Measurements from ENCODE around the gene MIA2. TPM values are rescaled to one million over a fixed set of nuclear protein-coding genes. Genes with fewer than 3 reads are reported as not detected.

MIA2 gene
- total RNA-seq, 4 donors from 2014 or later, result 13.6 to 30.9 (median 20.7) TPM

DNA sequence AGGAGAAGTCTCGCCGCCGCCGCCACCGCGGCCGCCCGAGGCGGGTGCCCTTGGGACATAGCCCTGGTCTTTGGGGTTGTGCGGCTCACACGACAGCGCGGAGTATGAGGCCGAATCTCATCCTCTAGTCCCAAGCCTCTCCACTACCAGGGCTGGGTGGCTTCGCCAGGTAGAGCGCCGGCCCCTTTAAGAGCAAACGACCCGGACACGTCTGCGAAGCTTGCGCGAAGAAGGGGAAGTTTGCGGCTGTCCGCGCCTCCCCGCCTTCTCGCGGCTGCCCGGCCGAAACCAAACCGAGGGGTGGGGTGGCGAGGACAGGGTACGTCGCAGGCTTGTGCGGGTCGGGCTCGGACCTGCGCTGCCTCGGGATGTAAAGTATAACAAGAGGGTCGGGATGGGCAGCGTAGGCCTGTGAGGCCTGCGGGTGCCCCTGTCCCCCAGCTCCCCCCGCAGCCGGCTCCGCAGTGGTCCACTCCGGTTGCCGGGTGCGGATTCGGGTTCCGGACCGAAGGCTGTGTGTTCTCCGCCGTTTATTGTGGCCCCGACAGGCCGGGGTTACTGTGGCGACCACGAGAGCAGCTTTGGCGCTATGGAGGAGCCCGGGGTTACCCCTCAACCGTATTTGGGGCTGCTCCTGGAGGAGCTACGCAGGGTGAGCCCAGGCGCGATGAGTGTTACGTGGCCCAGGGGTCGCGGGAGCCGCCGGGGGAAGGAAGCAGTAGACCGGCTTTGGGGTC, 33.3 kb downstream of the MIA2 start:
- peak; percentile 83 to 88 for ATAC-seq
- TF ChIP-seq CTCF (IDR thresholded peaks at IDR 0.05 in 4 of 5, conservative IDR thresholded peaks at IDR 0.05 in 1 of 5), result peak in 2 of 5 experiments; percentile 17 to 26
- TF ChIP-seq POLR2A (IDR thresholded peaks at IDR 0.05), result peak; percentile 70 to 77
- no peaks in the 10 kb centered on the region for H3K36me3 ChIP-seq
- DNase-seq, result peak; percentile 71 to 82
- H3K27me3 ChIP-seq, result no peaks in the 10 kb centered on the region
- H3K4me1 ChIP-seq, result peaks cover 27 to 33% of the 10 kb centered on the region in 2 donors
- H3K9me3 ChIP-seq, result no peaks in the 10 kb centered on the region
- H3K4me3 ChIP-seq, result peak overlapping the region; percentile 77 to 97 (median 91)
- H3K27ac ChIP-seq, result peak overlapping the region; percentile 95 to 99 (median 98)
- intact Hi-C loops (cut with DNase I; ENCODE audit: low total_unique reads), result loop anchor here (1.0 to 5.0 kb wide), 5 partner anchors 92 to 165 kb away; partner anchors contain the start of genes FBXO33, PNN, SEC23A and TRAPPC6B
- in situ Hi-C loops (cut with MboI; ENCODE audit: low sequenced_read_pairs in 4 of 4), result loop anchor here in 1 of 4 donors (25.0 kb wide), 1 partner anchor 170 kb away; the partner anchor contains the start of gene FBXO33

GRCh38 chr14:39267608-39268005, 33.9 kb downstream of the MIA2 start:
- in situ Hi-C loops (cut with MboI; ENCODE audit: low sequenced_read_pairs in 4 of 4), result loop anchor here in 1 of 4 donors (25.0 kb wide), 1 partner anchor 170 kb away; the partner anchor contains the start of gene FBXO33
- peak in 1 of 2 donors; percentile 4 for ATAC-seq
- no peaks in the 10 kb centered on the region for H3K36me3 ChIP-seq

GRCh38 chr14:39268393-39268792, 34.7 kb downstream of the MIA2 start:
- TF ChIP-seq CTCF (IDR thresholded peaks at IDR 0.05 in 4 of 5, conservative IDR thresholded peaks at IDR 0.05 in 1 of 5) (no peak), POLR2A (IDR thresholded peaks at IDR 0.05) (no peak)
- ATAC-seq (no peak), DNase-seq (no peak)
- intact Hi-C loops (cut with DNase I; ENCODE audit: low total_unique reads) (loop anchor here (5.0 kb wide), 1 partner anchor 99 kb away; no protein-coding TSS in a partner anchor), in situ Hi-C loops (cut with MboI; ENCODE audit: low sequenced_read_pairs in 4 of 4) (loop anchor here in 1 of 4 donors (25.0 kb wide), 1 partner anchor 169 kb away; the partner anchor contains the start of gene FBXO33)
- H3K27ac ChIP-seq, result peak overlapping the region; percentile 95 to 99 (median 98)
- H3K9me3 ChIP-seq, result no peaks in the 10 kb centered on the region
- H3K4me3 ChIP-seq, result peak overlapping the region; percentile 77 to 97 (median 91)
- H3K4me1 ChIP-seq, result peaks cover 27 to 33% of the 10 kb centered on the region in 2 donors
- H3K27me3 ChIP-seq, result no peaks in the 10 kb centered on the region
- H3K36me3 ChIP-seq, result no peaks in the 10 kb centered on the region

More at GRCh38 chr14:39267608-39268005, 33.9 kb downstream of the MIA2 start:
- Histone ChIP-seq H3K27me3 (no peaks in the 10 kb centered on the region), H3K4me3 (peak overlapping the region; percentile 77 to 97 (median 91)), H3K4me1 (peaks cover 27 to 33% of the 10 kb centered on the region in 2 donors), H3K9me3 (no peaks in the 10 kb centered on the region), H3K27ac (peak overlapping the region; percentile 95 to 99 (median 98))
- intact Hi-C loops (cut with DNase I; ENCODE audit: low total_unique reads), result loop anchor here (1.0 to 5.0 kb wide), 4 partner anchors 92 to 164 kb away; partner anchors contain the start of genes PNN, SEC23A and TRAPPC6B
- no peak for DNase-seq
- TF ChIP-seq CTCF (IDR thresholded peaks at IDR 0.05 in 4 of 5, conservative IDR thresholded peaks at IDR 0.05 in 1 of 5), result no peak
- no peak for TF ChIP-seq POLR2A (IDR thresholded peaks at IDR 0.05)

GRCh38 chr14:39272918-39273317, 39.2 kb downstream of the MIA2 start:
- in situ Hi-C loops (cut with MboI; ENCODE audit: low sequenced_read_pairs in 4 of 4), result loop anchor here in 1 of 4 donors (10.0 to 25.0 kb wide), 2 partner anchors 98 to 164 kb away; partner anchors contain the start of genes FBXO33, PNN and TRAPPC6B
- Histone ChIP-seq H3K4me1 (peaks cover 44 to 52% of the 10 kb centered on the region in 2 donors), H3K36me3 (no peaks in the 10 kb centered on the region), H3K27ac (no peak overlapping the region), H3K9me3 (no peaks in the 10 kb centered on the region), H3K27me3 (no peaks in the 10 kb centered on the region), H3K4me3 (no peak overlapping the region)
- DNase-seq (no peak), ATAC-seq (no peak)
- TF ChIP-seq POLR2A (IDR thresholded peaks at IDR 0.05) (no peak), CTCF (IDR thresholded peaks at IDR 0.05 in 4 of 5, conservative IDR thresholded peaks at IDR 0.05 in 1 of 5) (no peak)
- intact Hi-C loops (cut with DNase I; ENCODE audit: low total_unique reads), result no loop called here

Measured in gastrocnemius medialis (tissue), 4 donors.